ENCODE results near the gene SERINC3. TPM values are rescaled to one million over a fixed set of nuclear protein-coding genes. Genes with fewer than 3 reads are reported as not detected.

SERINC3 gene
- total and polyA plus RNA-seq, 2 of the 13 experiments (the other 11 are each of a cell fraction or from before 2014, with no cell fraction given), result 82.0 to 226 TPM

GRCh38 chr20:44536175-44536574 is 14.3 kb upstream of the SERINC3 start:
- DNase-seq (ENCODE audit: low spot score), result no peak
- TF ChIP-seq GPBP1L1 (CRISPR knock-in tag; IDR thresholded peaks at IDR 0.05), result no peak
- TF ChIP-seq ZNF510 (CRISPR knock-in tag; IDR thresholded peaks at IDR 0.05; ENCODE audit: low read depth), result no peak
- ChIA-PET CTCF (ENCODE audit: low intra/inter-chr PET ratio, low total read pairs) (no interaction called here), POLR2A (no interaction called here)
- no TSS peak for BruUV-seq (replicated peaks)
- Histone ChIP-seq H3K4me1 (ENCODE audit: insufficient read depth, low read length) (peaks cover 31% of the 10 kb centered on the region), H4K20me1 (ENCODE audit: insufficient read depth, low read length) (no peaks in the 10 kb centered on the region), H3K27me3 (ENCODE audit: control insufficient read depth in 1 of 2, insufficient read depth in 2 of 2, low read length in 2 of 2) (no peaks in the 10 kb centered on the region; a peak in 1 of 5 replicates), H3K27ac (ENCODE audit: extremely low read length, insufficient read depth, low read length) (peak overlapping the region; percentile 10), H3K79me2 (ENCODE audit: insufficient read depth, low read length) (peaks cover 26% of the 10 kb centered on the region), H3K36me3 (replicated peaks in 1 of 2; ENCODE audit: control insufficient read depth in 1 of 2, insufficient read depth in 2 of 2, low read length in 2 of 2) (no peaks in the 10 kb centered on the region), H3K9ac (ENCODE audit: insufficient read depth, low read depth, low read length) (no peak overlapping the region), H3K4me3 (replicated peaks in 1 of 3; ENCODE audit: insufficient read depth in 1 of 3, low read depth in 2 of 3, low read length in 3 of 3) (no peak overlapping the region), H2AFZ (ENCODE audit: low read length) (no peak overlapping the region), H3K4me2 (ENCODE audit: low read depth, low read length) (no peak overlapping the region), H3K9me3 (ENCODE audit: low read length) (no peaks in the 10 kb centered on the region)
- no peak for FAIRE-seq
- WGBS (ENCODE audit: low lambda C conversion rate), result 97% methylated on average over 3 of the region's 3 CpGs
- in situ Hi-C loops (cut with HindIII; ENCODE audit: extremely low pct_ligation_motif_present, low pct_unique_long_range_greater_than_20kb), result no loop called here
- intact Hi-C loops (cut with micrococcal nuclease; ENCODE audit: unreplicated experiment), result no loop called here
- ATAC-seq, result no peak

DNA sequence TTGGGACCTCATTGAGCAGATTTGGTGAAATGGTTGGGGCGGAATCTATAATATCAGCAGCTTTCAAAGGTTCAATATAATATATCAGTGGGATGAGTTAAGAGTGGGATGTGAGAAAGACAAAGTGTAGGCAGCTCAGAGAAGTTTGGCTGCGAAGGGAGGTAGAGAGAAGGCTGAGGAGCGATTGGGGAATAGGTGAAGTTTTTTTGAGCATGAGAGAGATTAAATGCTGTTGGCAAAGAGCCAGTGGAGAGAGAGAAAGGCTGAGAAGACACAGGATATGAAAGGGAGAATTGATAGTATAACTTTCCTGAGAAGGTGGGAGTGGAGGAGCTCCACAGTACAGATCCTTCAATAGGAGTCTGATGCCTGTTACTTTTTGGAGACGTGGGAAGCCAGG is 12.1 kb upstream of the SERINC3 start:
- Histone ChIP-seq H3K4me1 (ENCODE audit: insufficient read depth, low read length) (peaks cover 52% of the 10 kb centered on the region), H3K27ac (ENCODE audit: extremely low read length, insufficient read depth, low read length) (no peak overlapping the region), H3K4me2 (ENCODE audit: low read depth, low read length) (peak overlapping the region; percentile 98; the same call in 1 of the 2 replicates), H3K9me3 (ENCODE audit: low read length) (no peaks in the 10 kb centered on the region), H3K4me3 (replicated peaks in 1 of 3; ENCODE audit: insufficient read depth in 1 of 3, low read depth in 2 of 3, low read length in 3 of 3) (no peak overlapping the region), H3K9ac (ENCODE audit: insufficient read depth, low read depth, low read length) (no peak overlapping the region), H4K20me1 (ENCODE audit: insufficient read depth, low read length) (no peaks in the 10 kb centered on the region), H2AFZ (ENCODE audit: low read length) (no peak overlapping the region), H3K27me3 (ENCODE audit: control insufficient read depth in 1 of 2, insufficient read depth in 2 of 2, low read length in 2 of 2) (no peaks in the 10 kb centered on the region; a peak in 1 of 5 replicates), H3K36me3 (replicated peaks in 1 of 2; ENCODE audit: control insufficient read depth in 1 of 2, insufficient read depth in 2 of 2, low read length in 2 of 2) (no peaks in the 10 kb centered on the region), H3K79me2 (ENCODE audit: insufficient read depth, low read length) (peaks cover 26% of the 10 kb centered on the region)
- in situ Hi-C loops (cut with HindIII; ENCODE audit: extremely low pct_ligation_motif_present, low pct_unique_long_range_greater_than_20kb) (no loop called here), intact Hi-C loops (cut with micrococcal nuclease; ENCODE audit: unreplicated experiment) (no loop called here)
- WGBS (ENCODE audit: low lambda C conversion rate), result 92% methylated on average over 4 of the region's 4 CpGs
- ATAC-seq, result no peak
- no TSS peak for BruUV-seq (replicated peaks)
- CTCF ChIA-PET (ENCODE audit: low intra/inter-chr PET ratio, low total read pairs), result no interaction called here
- TF ChIP-seq CBX2 (IDR thresholded peaks at IDR 0.05; ENCODE audit: low read depth, low read length) (no peak), CBX2 (CRISPR knock-in tag; IDR thresholded peaks at IDR 0.05; ENCODE audit: low read depth) (no peak), BCL3 (CRISPR knock-in tag; IDR thresholded peaks at IDR 0.05) (no peak), HDAC1 (CRISPR knock-in tag; IDR thresholded peaks at IDR 0.05) (0 out of 2 replicates have a peak, but pooled peaks have one; percentile 5), LCORL (IDR thresholded peaks at IDR 0.05) (peak; percentile 82), LCORL (CRISPR knock-in tag; IDR thresholded peaks at IDR 0.05) (no peak), ZBTB20 (CRISPR knock-in tag; IDR thresholded peaks at IDR 0.05; ENCODE audit: borderline replicate concordance, low read depth) (no peak), FOXP1 (IDR thresholded peaks at IDR 0.05) (no peak), FOXP1 (CRISPR knock-in tag; IDR thresholded peaks at IDR 0.05) (no peak)
- TF ChIP-seq, protein P1, sequence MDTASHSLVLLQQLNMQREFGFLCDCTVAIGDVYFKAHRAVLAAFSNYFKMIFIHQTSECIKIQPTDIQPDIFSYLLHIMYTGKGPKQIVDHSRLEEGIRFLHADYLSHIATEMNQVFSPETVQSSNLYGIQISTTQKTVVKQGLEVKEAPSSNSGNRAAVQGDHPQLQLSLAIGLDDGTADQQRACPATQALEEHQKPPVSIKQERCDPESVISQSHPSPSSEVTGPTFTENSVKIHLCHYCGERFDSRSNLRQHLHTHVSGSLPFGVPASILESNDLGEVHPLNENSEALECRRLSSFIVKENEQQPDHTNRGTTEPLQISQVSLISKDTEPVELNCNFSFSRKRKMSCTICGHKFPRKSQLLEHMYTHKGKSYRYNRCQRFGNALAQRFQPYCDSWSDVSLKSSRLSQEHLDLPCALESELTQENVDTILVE (CRISPR knock-in tag; IDR thresholded peaks at IDR 0.05), result no peak
- TF ChIP-seq, protein P2, sequence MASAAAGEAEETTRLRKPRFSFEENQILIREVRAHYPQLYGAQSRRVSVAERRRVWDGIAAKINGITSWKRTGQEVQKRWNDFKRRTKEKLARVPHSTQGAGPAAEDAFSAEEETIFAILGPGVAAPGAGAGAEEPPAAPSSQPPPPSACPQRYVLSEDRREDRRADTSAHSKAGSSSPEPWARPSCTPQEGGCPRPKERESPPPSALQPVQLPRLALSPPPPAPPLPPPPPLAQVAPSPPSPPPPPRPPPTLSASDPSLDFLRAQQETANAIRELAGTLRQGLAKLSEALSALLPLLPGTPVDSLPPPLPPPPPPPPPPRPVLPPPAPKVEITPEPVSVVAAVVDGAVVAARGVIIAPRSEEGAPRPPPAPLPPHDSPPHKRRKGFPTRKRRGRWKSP (CRISPR knock-in tag; IDR thresholded peaks at IDR 0.05), result no peak
- no peak for DNase-seq (ENCODE audit: low spot score)
- POLR2A ChIA-PET, result interaction anchor here (3.2 kb wide), 1 partner anchor 12 kb away, joined by 24 read pairs; the partner anchor contains the start of gene SERINC3
- FAIRE-seq, result no peak
